GM19438 (cell line): Measurements from ENCODE around the gene ZBTB2.
A peak's percentile ranks its signal among the peaks of the same experiment; 100 is the strongest.
"Not testable (repeated sequence)": the region's sequence is repeated elsewhere in the genome, so short reads cannot be mapped to it uniquely, and the experiment has no call there.

Experiments used
- ATAC-seq: cut with Tn5 transposase; IDR thresholded peaks from one replicate; pipeline ENCODE4 v1.9.1; 2021; ENCODE audit warnings: low read depth; ENCODE audit not compliant: unreplicated experiment

Gene ZBTB2

DNA sequence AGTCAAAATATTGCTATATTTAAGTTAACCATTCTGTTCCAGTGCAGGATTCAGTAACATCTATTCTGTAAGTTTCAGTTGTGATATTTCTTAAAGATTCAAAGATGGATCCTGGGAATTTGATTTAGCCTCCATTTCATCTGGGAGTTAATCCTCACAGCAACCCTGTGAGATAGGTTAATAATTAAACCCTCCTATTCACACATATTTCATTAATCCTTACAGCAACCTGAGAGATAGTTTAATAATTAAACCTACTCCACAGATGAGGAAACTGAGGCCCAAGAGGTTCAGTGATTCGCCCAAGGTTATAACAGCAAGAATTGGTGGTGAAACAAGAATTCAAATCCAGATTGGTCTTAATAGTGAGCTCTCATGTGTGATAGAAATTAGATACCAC, 10.9 kb upstream of the ZBTB2 start:
- no peak for ATAC-seq

DNA sequence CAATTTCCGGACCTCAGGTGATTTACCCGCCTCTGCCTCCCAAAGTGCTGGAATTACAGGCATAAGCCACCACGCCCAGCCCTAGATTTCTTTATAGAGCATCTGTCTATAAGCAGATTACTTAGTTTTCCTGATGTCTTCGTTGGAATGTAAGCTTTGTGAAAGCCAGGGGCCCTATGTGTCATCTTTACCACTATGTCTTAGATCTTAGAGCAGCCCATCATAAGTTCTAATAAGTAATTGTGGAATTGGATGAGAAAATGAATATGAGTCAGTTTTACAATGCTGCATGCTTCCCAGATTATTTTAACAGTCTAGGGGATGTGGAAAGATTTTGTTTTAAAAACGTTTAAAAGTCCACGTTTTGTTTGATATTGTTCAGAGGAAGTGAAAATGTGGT, 9.1 kb upstream of the ZBTB2 start:
- no peak for ATAC-seq

DNA sequence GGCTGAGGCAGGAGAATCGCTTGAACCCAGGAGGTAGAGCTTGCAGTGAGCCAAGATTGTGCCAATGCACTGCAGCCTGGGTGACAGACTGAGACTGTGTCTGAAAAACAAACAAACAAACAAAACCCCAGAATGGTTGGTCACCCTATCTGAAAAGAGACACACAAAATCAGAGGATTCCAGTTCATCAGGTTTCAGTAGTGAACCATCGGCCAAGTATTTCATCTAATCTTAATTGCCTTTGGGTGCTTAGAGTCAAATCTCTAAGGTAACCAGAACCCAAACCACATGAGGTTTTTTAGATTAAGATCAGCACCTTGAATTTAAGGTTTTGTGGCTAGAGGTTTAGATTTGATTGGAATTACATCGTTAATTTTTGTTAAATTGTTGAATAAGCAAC, 8.3 kb upstream of the ZBTB2 start:
- no peak for ATAC-seq

DNA sequence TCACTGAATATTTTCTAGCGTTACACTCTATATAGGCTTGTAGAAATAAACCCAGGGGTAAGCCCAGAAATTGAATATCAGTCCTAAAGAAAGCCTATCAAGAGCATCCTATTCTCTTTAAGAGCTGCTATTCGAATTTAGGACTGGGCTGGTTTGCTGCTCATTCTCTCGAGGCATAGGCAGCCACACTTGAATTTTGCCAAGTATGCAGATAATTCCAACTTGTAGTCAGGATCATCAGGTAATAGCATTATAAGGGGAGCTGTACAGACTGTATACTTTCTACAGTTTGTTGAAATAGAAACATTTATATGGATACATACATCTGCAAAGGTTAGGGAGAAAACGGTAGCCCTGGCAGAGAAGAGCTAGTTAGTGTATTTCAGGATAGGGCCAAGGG, 2.1 kb upstream of the ZBTB2 start:
- no peak for ATAC-seq

DNA sequence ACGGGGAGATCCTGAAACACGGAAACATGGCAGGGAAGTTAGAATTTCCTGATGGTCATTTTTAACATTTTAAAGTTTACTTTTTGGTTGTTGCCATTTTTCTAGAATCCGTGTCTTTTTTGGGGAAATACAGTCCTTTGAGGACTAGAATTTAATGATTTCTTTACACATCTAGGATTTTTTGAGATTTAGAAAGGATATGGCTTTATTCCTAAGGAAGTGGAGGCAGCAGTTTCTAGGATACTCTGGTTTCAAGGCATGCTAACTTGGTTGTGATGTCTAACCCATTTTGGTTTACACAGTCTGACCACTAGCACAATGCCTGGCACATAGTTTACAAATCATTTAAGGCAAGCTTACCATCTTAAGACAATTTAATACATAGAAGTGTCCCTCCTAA, 1.1 kb upstream of the ZBTB2 start:
- no peak for ATAC-seq

DNA sequence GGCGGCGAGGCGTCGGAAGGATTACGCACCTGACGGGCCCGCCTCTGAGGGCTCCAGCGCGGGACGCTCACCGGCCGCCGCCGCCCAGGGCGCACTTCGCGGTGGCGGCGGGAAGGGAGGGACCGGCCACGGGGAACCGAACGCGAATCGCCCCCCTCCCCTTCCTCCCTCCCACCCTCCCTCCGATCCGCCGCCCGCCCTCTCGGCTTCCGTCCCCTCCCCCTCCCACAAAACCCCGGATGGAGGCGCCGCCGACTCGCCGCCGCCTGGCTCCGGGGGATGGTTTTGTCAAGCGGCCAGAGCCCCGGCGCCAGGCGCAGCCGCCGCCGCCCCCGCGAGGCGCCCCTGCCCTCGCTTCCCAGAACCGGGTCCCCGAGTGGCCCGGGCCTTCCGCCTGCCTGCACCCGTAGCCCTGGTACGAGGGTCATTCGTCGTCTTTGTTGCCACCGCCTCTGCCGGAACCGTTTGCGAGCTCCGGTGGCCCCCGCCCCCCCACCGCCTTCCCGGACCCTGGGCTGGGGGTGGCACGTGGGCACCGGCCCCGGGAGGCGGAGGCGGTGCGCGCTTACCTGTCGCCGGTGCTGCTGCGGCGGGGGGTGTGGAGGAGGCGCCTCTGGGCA, 398 bp downstream of the ZBTB2 start:
- peak; percentile 8 for ATAC-seq

DNA sequence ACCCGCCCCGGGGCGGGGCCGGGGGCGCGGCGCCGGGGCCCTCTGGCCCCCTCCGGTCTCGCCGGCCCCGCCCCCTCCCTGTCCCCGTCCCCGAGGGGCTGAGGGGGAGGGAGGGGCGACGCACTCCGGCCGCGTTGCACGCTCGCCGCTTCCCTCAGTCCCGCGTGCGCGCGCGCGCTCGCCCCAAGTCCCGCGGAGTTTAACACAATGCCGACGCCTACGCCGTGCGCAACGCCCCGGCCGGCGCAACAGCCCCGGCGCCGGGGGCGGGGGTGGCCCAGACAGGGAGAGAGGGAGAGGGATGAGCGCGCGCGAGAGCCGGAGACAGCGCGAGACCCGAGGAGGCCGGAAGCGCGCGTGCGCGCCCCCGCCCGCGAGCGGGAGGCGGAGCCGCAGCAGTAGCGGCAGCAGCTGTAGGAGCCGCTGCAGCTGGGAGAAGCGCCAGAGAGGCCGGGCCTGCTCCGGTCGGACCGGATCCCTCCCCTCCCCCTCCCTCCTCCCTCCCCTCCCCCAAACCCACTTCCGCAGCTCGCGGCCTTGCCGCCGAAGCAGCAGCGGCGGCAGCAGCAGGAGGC, 996 bp downstream of the ZBTB2 start:
- ATAC-seq = peak; percentile 78

DNA sequence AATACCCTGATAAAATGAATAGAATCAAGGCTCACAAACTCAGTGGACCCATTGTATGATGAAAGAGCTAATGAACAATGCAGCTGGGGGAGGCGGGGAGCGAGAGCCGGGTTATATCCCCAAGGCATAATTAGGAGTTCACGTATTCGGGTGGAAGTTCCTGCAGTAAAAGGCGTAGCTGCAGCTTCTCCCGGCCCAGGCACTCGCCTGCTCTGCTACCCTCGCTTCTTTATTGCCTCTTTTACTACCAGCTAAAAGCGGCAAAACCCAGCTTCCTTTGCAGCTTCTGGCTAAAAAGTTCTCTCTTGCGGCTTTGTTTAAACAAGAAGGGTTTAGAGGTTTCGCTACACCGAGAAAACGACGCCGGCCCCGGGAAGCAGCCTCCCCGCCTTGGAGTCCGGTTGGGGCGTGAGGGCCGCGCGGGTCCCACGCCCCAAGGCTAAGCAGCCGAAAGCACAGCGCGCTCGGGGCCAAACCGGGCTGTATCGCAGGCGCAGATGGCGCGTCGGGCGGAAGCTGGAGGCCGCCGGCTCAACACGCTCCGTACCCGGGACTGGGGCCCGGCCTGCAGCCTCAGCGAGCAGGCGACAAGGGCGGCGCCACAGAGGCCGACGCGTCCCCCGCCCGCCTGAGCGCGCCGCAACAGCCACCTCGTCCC, 1.6 kb downstream of the ZBTB2 start:
- ATAC-seq = peak; percentile 57

DNA sequence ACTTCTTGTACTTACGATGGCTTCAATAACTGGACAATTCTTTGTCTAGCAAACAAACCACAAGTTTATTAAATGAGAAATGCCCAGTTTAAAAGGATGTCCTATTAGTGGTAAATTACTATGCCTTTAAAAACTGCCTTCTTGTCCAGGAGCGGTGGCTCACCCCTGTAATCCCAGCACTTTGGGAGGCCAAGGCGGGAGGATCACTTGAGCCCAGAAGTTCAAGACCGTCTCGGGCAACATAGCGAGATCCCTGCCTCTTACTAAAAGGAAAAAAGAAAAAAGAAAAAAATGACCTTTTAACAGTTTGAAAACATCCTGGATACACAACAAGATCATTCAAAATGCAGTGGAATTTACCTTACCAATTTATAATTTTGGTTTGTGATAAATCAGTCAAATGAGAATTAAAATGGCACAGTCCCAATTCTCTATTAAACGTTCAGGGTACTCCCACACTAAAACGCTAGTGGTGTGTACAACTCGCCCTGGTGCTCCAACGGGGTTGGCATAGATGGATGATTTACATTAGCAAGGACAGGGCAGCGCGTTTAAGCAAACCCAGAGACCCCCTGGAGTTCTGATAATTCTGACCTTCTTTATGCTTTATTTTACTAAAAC, 2.3 kb downstream of the ZBTB2 start:
- no peak for ATAC-seq

DNA sequence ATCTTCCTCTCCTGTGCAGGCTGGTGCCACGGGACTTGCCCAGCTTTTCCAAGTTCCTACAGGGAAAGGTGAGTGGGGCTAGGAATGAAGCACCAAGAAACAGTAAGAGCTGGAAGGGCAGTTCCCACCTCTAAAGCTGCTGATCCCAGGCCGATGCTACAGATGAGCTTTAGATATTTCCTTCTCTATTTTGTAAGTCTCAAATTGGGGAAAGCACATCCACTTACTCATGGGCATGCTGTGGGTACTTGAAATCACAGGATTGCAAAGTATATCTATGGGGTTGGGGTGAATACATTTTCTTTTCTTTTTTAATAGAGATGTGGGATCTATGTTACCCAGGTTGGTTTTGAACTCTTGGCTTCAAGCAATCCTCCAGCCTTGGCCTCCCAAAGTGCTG, 3.1 kb downstream of the ZBTB2 start:
- no peak for ATAC-seq

DNA sequence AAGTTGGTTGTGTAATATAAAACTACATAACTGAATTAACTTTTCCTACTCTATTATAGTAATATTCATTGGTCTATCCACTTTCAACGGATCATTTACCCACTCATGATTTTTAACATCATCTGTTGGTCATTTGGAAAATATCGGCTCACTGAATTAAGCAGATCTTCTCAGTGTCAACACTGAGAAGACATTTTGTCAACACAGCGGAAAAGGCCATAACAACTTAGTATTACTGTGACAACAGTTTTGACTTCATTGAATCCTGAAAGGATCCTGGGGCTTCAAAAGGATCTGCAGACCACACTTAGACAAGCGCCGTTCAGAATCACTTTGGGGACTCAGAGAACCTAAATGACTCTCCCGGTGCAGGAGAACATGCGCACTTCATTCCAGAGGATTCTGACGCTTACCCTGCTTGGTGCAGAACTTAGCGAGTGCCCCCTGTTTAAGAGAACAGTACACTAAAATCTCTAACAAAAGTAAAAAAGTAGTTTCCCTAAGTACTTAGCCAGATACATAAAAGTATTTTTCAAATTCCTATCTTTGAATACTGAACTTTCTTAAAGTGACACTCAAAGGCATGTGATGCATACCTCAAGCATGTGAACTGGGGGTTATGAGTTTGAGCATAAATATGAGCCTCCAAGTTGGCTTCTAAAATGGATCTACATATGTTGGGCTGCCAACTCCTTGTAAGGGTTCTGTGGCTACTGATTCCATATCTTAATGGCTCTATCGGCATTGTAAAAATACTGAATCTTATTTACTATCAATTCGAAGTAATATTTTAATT, 4.0 kb downstream of the ZBTB2 start:
- no peak for ATAC-seq

DNA sequence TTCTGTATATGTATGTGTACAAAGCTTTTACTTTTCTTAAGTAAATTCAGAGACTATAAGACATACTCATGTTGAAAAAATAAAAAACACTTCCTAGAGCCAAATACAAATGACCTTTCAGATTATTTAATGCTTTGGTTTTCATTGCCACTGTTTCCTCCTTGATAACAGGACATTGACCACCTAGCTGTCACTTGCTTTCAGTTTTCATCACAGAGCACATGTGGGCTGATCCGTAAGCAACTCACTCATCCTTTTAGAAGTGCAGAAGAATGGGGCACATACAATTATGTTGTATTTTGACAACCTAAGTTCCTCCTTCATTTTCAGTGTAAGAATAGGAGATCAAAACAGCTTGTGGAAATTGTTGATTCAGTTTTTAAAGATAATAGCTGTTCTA, 6.2 kb downstream of the ZBTB2 start:
- ATAC-seq = no peak

DNA sequence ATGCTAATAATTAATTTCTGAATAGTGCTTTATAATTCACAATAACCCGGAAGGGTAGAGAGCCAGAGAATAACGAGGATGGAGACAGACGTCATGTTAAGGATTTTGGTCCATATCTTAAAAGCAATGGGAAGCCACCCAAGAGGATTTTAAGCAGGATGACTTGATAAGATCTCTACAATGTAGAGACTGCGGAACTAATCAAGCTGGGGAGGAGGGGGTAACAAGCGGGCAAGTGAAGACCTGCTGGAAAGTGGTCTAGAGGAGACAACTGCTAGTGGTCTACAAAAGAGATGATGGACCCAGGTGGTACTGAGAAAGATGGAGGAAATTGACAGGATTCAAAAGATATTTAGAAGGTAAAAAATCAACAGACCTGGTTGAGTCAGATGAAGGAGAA, 7.2 kb downstream of the ZBTB2 start:
- ATAC-seq = no peak

DNA sequence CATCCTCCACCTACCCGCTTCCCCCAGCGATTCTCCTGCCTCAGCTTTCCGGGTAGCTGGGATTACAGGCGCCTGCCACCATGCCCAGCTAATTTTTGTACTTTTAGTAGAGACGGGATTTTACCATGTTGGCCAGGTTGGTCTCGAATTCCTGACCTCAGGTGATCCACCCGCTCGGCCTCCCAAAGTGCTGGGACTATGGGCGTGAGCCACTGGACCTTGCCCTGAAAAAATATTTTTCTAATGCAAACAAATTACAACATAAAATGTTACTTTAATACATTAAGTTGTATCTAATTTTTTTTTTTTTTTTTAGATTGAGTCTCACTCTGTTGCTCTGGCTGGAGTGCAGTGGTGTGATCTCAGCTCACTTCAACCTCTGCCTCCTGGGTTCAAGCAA, 8.7 kb downstream of the ZBTB2 start:
- not testable (repeated sequence) for ATAC-seq

DNA sequence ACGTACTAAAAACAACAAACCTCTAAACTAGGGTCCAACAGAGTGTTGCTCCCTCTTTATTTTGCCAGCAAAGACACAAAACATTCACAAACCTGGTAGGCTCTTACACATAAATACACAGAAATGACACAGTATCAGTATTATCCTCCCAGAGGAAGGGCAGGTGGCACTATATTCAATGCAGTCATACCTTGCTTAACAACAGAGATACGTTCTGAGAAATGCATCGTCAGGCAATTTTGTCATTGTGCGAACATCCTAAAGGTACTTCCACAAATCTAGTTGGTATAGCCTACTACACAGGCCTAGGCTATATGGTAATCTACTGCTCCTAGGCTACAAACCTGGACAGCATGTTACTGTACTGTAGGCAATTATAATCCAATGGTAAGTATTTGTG, 9.6 kb downstream of the ZBTB2 start:
- ATAC-seq = no peak

DNA sequence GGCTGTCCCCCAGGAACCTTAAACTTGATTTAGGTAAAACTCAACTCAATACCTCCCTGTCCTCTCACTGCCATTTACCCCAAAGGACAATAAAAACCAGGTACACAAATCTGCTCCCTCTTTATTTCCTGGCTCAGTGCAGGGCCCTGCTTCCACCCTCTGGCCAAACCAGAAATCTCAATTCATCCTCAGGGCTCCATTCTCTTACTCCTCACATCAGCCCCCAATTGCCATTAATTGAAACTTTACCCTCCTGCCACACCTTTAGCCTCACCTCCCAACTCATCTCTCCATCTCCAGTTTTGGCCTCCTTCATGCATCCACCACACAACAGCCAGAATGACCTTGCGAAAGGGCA, 10.5 kb downstream of the ZBTB2 start:
- ATAC-seq = no peak

DNA sequence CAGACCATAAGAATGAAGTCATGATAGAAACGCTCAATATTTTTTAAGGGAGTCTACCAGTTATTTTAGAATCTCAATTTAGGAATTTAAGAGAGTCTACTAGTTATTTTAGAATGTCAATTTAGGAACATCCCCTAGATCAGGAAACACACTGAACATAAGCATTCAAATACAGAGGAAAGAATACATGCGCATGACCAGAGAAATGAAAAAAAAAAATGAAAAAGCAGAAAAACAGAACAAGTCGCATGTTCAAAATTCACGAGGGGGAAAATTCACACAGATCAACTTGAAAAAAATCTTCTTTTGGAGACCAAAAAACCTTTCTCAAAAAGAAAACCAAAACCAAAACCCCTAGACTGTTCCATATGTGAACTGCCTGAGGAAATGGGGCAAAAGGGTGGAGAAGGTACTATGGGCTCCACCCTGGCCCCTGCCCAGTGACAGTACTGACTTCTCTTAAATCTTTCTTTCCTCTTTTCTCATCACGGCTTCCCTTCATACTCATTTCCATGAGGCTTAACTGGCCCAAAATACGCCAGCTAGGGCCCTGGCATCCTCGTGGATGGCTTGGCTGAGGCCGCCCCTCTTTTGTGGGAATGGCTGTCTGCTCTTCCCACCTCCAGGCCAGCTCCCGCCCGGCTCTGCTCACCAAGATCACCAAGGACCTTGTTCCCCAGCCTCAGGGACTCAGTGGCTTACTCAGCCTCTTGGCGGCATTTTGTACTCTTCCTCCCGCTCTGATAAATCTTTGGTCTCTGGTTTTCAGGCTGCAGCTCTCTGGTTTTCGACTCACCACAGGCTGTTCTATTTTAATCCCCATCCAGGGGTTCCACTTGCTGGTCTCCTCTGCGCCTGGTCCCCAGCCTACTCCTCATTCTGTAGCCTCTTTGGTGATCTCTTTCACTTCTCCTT, 11.2 kb downstream of the ZBTB2 start:
- peak; percentile 66 for ATAC-seq

DNA sequence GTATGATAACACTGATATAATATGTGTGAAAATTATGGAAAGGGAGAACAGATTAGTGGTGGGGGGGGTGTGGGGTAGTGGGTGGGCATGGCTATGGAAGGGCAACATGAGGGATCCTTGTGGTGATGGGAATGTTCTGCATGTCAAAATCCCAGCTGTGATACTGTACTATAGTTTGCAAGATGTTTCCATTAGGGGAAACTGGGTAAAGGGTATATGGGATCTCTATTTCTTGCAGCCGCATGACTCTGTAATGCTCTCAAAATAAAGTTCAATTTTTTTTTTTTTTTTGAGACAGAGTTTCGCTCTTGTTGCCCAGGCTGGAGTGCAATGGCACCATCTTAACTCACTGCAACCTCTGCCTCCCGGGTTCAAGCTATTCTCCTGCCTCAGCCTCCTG, 14.3 kb downstream of the ZBTB2 start:
- ATAC-seq = no peak

DNA sequence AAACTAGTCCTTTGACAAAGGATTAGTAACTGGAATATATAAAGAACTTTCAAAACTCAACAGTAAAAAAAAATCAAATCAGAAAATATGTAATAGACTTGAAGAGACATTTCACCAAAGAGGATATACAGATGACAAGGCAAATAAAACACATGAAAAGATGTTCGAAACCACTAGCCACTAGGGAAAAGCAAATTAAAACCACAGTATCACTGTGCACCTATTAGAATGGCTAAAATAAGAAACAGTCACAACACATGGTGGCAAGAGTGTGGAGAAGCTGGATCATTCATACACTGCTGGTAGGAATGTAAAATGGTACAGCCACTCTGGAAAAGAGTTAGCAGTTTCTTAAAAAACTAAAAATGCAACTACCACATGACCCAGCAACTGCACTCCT, 14.9 kb downstream of the ZBTB2 start:
- no peak for ATAC-seq

DNA sequence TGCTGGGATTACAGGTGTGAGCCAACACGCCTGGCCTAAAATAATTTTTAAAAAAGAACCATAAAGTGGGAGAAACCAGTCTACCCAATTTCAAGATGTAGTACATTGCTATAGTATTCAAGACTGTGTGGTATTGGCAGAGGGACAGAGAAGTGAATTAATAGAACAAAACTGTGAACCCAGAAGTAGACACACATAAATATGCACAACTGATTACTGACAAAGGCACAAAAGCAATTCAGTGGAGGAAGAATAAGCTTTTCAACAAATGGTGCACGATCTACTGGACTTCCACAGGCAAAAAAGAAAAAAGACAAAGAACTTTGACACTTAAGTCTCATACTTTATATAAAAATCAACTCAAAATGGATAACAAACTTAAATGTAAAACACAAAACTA, 15.5 kb downstream of the ZBTB2 start:
- ATAC-seq = no peak
